ENCODE measurements around the gene JOSD2. TPM values are rescaled to one million over a fixed set of nuclear protein-coding genes. Genes with fewer than 3 reads are reported as not detected.

JOSD2 gene
- total RNA-seq, 1 experiment from 2014 or later: 40.9 TPM

- Histone ChIP-seq H3K4me3 (replicated peaks in 1 of 2; ENCODE audit: low read depth in 1 of 2, low read length in 2 of 2) (no peak overlapping the region), H3K27me3 (ENCODE audit: insufficient read depth, low read length) (no peaks in the 10 kb centered on the region), H3K9ac (ENCODE audit: low read length) (no peak overlapping the region), H3K9me2 (ENCODE audit: insufficient read depth) (no peaks in the 10 kb centered on the region), H4K20me1 (ENCODE audit: insufficient read depth) (no peaks in the 10 kb centered on the region), H2AFZ (ENCODE audit: low read depth, low read length, poor library complexity, severe bottlenecking) (no peak overlapping the region), H3K27ac (ENCODE audit: low read depth, low read length) (no peak overlapping the region), H3K36me3 (ENCODE audit: control insufficient read depth in 1 of 2, insufficient read depth in 2 of 2, low read length in 2 of 2) (no peaks in the 10 kb centered on the region; a peak in 1 of 4 replicates), H3K79me2 (ENCODE audit: insufficient read depth, low read length) (no peaks in the 10 kb centered on the region), H3K4me2 (ENCODE audit: low read length) (no peak overlapping the region), H3K4me1 (ENCODE audit: control insufficient read depth in 1 of 2, insufficient read depth in 2 of 2, low read length in 2 of 2) (peaks cover 0 to 9% of the 10 kb centered on the region in 2 experiments; a peak in 3 of 4 replicates), H3K9me3 (ENCODE audit: control insufficient read depth in 1 of 2, insufficient read depth in 1 of 2, low read depth in 1 of 2, low read length in 2 of 2) (no peaks in the 10 kb centered on the region)
- TF ChIP-seq POLR2A (IDR thresholded peaks at IDR 0.05; ENCODE audit: borderline replicate concordance, extremely low read depth, insufficient read depth, insufficient read length): no peak
- DNase-seq (ENCODE audit: low read depth, low spot score): no peak
- CTCF ChIA-PET: no interaction called here
- no peak for ATAC-seq
- intact Hi-C loops (cut with micrococcal nuclease): no loop called here
- no TSS peak for BruUV-seq (replicated peaks)
- POLR2A ChIA-PET: no interaction called here
- RAD21 ChIA-PET (ENCODE audit: low non-redundant PET in 1 of 2, low total read pairs in 2 of 2, uncharacterized antibody in 2 of 2, unreplicated experiment in 2 of 2): no interaction called here
Measured at GRCh38 chr19:50501186-50501567, 9.8 kb downstream of the JOSD2 start.

GRCh38 chr19:50500753-50501151 is 10.2 kb downstream of the JOSD2 start:
- RAD21 ChIA-PET (ENCODE audit: low non-redundant PET in 1 of 2, low total read pairs in 2 of 2, uncharacterized antibody in 2 of 2, unreplicated experiment in 2 of 2): no interaction called here
- TF ChIP-seq CBX3 (IDR thresholded peaks at IDR 0.05; ENCODE audit: low read depth): no peak
- TF ChIP-seq ZFX (IDR thresholded peaks at IDR 0.05): no peak
- TF ChIP-seq RAD21 (IDR thresholded peaks at IDR 0.05; ENCODE audit: low read depth): no peak
- TF ChIP-seq JUND (IDR thresholded peaks at IDR 0.05): no peak
- TF ChIP-seq EZH2 (IDR thresholded peaks at IDR 0.05): no peak
- no peak for TF ChIP-seq CTCF (IDR thresholded peaks at IDR 0.05 in 2 of 3, conservative IDR thresholded peaks at IDR 0.05 in 1 of 3; ENCODE audit: borderline replicate concordance in 1 of 3, insufficient read depth in 1 of 3, low read depth in 2 of 3, low read length in 2 of 3)
- no peak for TF ChIP-seq ATF3 (IDR thresholded peaks at IDR 0.05)
- no peak for TF ChIP-seq ZNF274 (IDR thresholded peaks at IDR 0.05; ENCODE audit: low read depth, low read length)
- TF ChIP-seq ELF1 (IDR thresholded peaks at IDR 0.05; ENCODE audit: borderline replicate concordance, low read depth): no peak
- no peak for TF ChIP-seq SRF (IDR thresholded peaks at IDR 0.05; ENCODE audit: low read depth)

More at GRCh38 chr19:50500753-50501151, 10.2 kb downstream of the JOSD2 start:
- H3K36me3 ChIP-seq (ENCODE audit: control insufficient read depth in 1 of 2, insufficient read depth in 2 of 2, low read length in 2 of 2): no peaks in the 10 kb centered on the region; a peak in 1 of 4 replicates
- peaks cover 0 to 13% of the 10 kb centered on the region in 2 experiments; a peak in 3 of 4 replicates for H3K4me1 ChIP-seq (ENCODE audit: control insufficient read depth in 1 of 2, insufficient read depth in 2 of 2, low read length in 2 of 2)
- no TSS peak for BruUV-seq (replicated peaks)
- H3K9ac ChIP-seq (ENCODE audit: low read length): no peak overlapping the region
- H3K9me3 ChIP-seq (ENCODE audit: control insufficient read depth in 1 of 2, insufficient read depth in 1 of 2, low read depth in 1 of 2, low read length in 2 of 2): no peaks in the 10 kb centered on the region
- ChIA-PET POLR2A (no interaction called here), CTCF (no interaction called here)
- H3K9me2 ChIP-seq (ENCODE audit: insufficient read depth): no peaks in the 10 kb centered on the region
- no peaks in the 10 kb centered on the region for H4K20me1 ChIP-seq (ENCODE audit: insufficient read depth)
- H3K4me3 ChIP-seq (replicated peaks in 1 of 2; ENCODE audit: low read depth in 1 of 2, low read length in 2 of 2): no peak overlapping the region
- intact Hi-C loops (cut with micrococcal nuclease): no loop called here
- no peak for DNase-seq (ENCODE audit: low read depth, low spot score)
- H3K79me2 ChIP-seq (ENCODE audit: insufficient read depth, low read length): no peaks in the 10 kb centered on the region
- ATAC-seq: no peak
- no peak overlapping the region for H3K27ac ChIP-seq (ENCODE audit: low read depth, low read length)
- H2AFZ ChIP-seq (ENCODE audit: low read depth, low read length, poor library complexity, severe bottlenecking): no peak overlapping the region
- H3K4me2 ChIP-seq (ENCODE audit: low read length): no peak overlapping the region
- no peaks in the 10 kb centered on the region for H3K27me3 ChIP-seq (ENCODE audit: insufficient read depth, low read length)

Measured in HCT116 (cell line).